ENCODE results near the gene WLS. TPM values are rescaled to one million over a fixed set of nuclear protein-coding genes. Genes with fewer than 3 reads are reported as not detected.

The WLS gene
- total RNA-seq, 4 donors from 2014 or later: 94.8 to 228 (median 163) TPM

DNA sequence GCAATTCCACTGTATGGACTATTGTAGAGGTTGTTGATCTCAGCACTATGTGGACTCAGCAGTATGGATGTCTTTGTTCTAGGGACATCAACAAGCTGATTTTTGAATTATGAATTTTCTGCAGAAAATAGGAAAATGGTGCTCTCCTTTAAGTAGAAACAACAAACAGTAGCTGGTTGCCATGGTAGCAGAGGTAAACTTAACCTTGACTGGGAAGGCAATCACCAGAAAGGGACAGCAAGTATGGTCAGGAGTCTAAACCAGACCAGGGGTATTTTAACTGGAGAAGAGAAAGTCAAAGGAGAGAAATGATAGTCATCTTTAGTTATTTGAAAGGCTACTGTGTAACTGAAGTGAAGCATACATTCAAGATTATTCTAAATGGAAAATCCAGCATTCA lies 22.3 kb downstream of the WLS start:
- Histone ChIP-seq H3K4me1 (peaks cover 60 to 100% (median 98%) of the 10 kb centered on the region in 4 donors), H3K27ac (replicated peaks in 1 of 4) (peak overlapping the region in 3 of 4 donors; percentile 1 to 53 (median 7)), H3K36me3 (no peaks in the 10 kb centered on the region), H3K4me3 (no peak overlapping the region), H3K9me3 (no peaks in the 10 kb centered on the region), H3K27me3 (no peaks in the 10 kb centered on the region)
- no peak for DNase-seq (ENCODE audit: extremely low spot score)
- TF ChIP-seq, protein P1, sequence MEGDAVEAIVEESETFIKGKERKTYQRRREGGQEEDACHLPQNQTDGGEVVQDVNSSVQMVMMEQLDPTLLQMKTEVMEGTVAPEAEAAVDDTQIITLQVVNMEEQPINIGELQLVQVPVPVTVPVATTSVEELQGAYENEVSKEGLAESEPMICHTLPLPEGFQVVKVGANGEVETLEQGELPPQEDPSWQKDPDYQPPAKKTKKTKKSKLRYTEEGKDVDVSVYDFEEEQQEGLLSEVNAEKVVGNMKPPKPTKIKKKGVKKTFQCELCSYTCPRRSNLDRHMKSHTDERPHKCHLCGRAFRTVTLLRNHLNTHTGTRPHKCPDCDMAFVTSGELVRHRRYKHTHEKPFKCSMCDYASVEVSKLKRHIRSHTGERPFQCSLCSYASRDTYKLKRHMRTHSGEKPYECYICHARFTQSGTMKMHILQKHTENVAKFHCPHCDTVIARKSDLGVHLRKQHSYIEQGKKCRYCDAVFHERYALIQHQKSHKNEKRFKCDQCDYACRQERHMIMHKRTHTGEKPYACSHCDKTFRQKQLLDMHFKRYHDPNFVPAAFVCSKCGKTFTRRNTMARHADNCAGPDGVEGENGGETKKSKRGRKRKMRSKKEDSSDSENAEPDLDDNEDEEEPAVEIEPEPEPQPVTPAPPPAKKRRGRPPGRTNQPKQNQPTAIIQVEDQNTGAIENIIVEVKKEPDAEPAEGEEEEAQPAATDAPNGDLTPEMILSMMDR (IDR thresholded peaks at IDR 0.05): no peak
- TF ChIP-seq POLR2AphosphoS5 (IDR thresholded peaks at IDR 0.05): no peak
- intact Hi-C loops (cut with DNase I): loop anchor here (5.0 kb wide), 1 partner anchor 33 kb away; no protein-coding TSS in a partner anchor

DNA sequence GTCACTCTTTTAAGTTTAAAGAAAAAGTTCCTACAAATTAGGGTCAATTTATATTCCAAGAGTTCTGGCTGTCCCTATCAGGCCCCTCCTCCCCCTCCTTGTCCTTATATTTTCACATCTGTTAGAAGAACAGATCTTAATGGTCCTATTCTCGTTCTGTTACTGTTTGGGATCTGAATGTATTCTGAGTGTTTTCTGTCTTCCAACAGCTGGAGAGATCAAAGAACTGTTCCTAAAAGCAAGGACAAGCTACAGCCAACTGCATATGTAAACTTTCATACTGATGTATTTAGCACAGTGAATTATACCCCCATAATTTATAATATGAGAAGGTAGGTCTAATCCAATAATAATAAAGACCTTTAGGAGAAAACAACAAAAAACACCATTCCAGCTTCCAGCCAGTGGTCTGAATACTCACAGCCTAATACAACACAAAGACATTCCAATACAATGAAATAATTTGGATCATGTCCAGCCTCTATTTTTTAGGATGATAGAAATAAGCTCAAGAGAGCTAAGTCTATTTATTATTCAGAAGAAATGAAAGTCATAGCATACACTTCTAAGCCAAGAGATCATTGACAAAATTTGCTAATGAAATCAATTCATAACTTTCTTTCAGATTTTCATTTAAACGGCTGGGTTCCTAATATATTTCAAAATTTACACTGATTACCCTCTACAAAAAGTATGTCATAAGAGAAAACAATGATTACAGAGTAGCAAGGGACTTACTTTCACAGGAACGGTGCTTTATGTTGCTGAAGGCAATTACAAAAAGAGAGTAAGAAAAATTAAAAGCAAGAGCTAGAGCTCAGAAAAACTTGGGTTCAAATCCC lies 25.3 kb downstream of the WLS start:
- Histone ChIP-seq H3K4me3 (no peak overlapping the region), H3K9me3 (no peaks in the 10 kb centered on the region), H3K27me3 (no peaks in the 10 kb centered on the region), H3K36me3 (no peaks in the 10 kb centered on the region), H3K27ac (replicated peaks in 1 of 4) (peak overlapping the region; percentile 35 to 65 (median 45)), H3K4me1 (peaks cover 55 to 99% (median 89%) of the 10 kb centered on the region in 4 donors)
- 27% methylated on average over 3 of the region's 3 CpGs for WGBS
- DNase-seq (ENCODE audit: extremely low spot score): no peak
- intact Hi-C loops (cut with DNase I): no loop called here
- TF ChIP-seq EP300 (IDR thresholded peaks at IDR 0.05) (no peak), POLR2AphosphoS5 (IDR thresholded peaks at IDR 0.05) (no peak), POLR2A (IDR thresholded peaks at IDR 0.05; ENCODE audit: low read depth) (no peak)
- TF ChIP-seq, protein P1 (IDR thresholded peaks at IDR 0.05): no peak

DNA sequence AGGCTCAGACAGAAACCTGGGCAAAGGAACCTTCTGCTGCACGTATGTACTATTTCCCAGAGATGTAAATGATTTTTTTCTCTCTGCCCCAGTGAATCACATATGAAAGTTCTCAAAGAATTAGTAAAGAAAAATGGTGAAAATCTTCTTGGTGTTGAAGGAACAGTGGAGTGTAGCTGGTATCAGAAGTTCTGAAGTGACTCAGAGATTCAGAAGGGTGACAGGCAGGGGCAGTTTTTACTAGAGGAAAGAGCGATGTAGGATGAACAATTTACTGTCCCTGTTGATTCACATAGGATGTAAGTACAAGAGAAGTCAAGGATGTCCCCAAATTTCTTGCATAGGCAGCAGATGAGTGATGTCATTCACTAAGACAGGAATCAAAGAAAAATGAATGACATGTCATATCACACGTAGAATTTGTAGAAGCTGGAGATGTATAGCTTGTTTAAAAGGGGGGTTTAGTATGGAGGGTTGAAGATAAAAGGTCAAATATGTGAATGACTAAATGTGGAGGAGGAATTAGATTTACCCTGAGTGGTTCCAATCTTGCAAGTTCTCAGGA lies 26.4 kb downstream of the WLS start:
- DNase-seq (ENCODE audit: extremely low spot score): no peak
- Histone ChIP-seq H3K27ac (replicated peaks in 1 of 4) (peak overlapping the region; percentile 22 to 65 (median 45)), H3K4me1 (peaks cover 63 to 99% (median 92%) of the 10 kb centered on the region in 4 donors), H3K27me3 (no peaks in the 10 kb centered on the region), H3K36me3 (no peaks in the 10 kb centered on the region), H3K4me3 (no peak overlapping the region), H3K9me3 (no peaks in the 10 kb centered on the region)
- TF ChIP-seq, protein P1 (IDR thresholded peaks at IDR 0.05): no peak
- TF ChIP-seq POLR2A (IDR thresholded peaks at IDR 0.05; ENCODE audit: low read depth): no peak
- no peak for TF ChIP-seq POLR2AphosphoS5 (IDR thresholded peaks at IDR 0.05)
- no peak for TF ChIP-seq EP300 (IDR thresholded peaks at IDR 0.05)
- intact Hi-C loops (cut with DNase I): no loop called here
- WGBS: 83% methylated on average over 3 of the region's 3 CpGs

DNA sequence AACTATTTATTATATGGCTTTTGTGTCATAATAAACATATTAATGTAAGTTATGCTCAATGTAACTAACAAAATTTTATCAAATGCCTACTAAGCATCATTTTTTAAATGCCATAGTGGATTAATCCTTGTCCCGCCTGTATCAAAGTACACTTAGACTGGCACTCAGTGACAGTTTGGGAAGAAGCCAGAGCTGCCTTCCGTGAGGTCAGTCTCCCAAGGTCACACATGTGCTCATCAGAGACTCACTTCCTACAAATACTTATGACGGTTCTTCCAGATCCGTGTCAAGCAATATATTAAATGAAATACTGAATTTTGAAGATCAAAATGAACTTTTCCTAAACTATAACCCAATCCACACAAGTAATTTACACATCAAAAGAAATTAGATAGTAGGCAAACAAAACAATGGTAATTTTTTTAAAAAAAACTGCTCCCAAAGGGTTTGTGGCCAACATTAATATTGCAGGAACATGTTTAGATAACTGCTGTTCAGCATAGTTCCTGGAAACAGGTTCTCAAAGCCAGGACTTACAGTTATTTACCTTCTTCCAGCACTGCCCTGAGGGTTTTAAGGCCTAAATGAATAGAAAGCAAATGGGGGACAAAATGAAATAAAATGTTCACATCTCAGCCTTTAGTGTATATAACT lies 27.2 kb downstream of the WLS start:
- Histone ChIP-seq H3K4me3 (no peak overlapping the region), H3K4me1 (peaks cover 56 to 98% (median 91%) of the 10 kb centered on the region in 4 donors), H3K27ac (replicated peaks in 1 of 4) (peak overlapping the region; percentile 1 to 65 (median 34)), H3K27me3 (no peaks in the 10 kb centered on the region), H3K9me3 (no peaks in the 10 kb centered on the region), H3K36me3 (no peaks in the 10 kb centered on the region)
- no peak for DNase-seq (ENCODE audit: extremely low spot score)
- 71% methylated on average over 4 of the region's 4 CpGs for WGBS
- intact Hi-C loops (cut with DNase I): no loop called here
- no peak for TF ChIP-seq POLR2AphosphoS5 (IDR thresholded peaks at IDR 0.05)
- no peak for TF ChIP-seq POLR2A (IDR thresholded peaks at IDR 0.05; ENCODE audit: low read depth)
- TF ChIP-seq, protein P1 (IDR thresholded peaks at IDR 0.05): peak in 1 of 3 experiments; percentile 19
- no peak for TF ChIP-seq EP300 (IDR thresholded peaks at IDR 0.05)

Measured in esophagus muscularis mucosa (tissue), 4 donors.